Activated T-helper 1 cell treated with anti-CD3 and anti-CD28 coated beads, Interleukin-2, amount 50 U/mL, for 16 hours (primary cell): ENCODE results near the gene LMBR1.
"Not testable (repeated sequence)": the region's sequence is repeated elsewhere in the genome, so short reads cannot be mapped to it uniquely, and the experiment has no call there.

Experiments
- DNase-seq, 2 donors: peaks; one replicate each; pipeline ENCODE4 v3.0.0-alpha.2; 2020; ENCODE audit warnings: low read depth in 1 of 2, low spot score in 1 of 2

Gene LMBR1

DNA sequence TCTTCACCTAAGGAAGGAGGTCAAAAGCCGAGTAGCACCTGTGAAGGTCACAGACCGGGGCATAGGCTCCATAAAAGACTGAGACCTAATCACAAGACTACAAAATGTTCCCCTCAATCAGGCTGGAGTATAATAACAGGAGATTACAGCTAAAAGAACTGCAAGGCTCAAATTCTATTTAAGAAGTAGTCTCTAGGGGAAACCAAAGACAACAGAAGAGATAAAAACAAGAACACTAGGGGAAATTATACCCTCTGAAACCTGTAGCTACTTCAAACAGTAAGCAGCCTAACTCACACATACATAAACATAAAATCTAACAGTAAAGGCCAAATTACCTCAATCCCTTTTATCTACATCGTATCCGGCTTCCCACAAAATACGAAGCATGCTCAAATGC is 38.3 kb downstream of the LMBR1 start:
- DNase-seq, result no peak

DNA sequence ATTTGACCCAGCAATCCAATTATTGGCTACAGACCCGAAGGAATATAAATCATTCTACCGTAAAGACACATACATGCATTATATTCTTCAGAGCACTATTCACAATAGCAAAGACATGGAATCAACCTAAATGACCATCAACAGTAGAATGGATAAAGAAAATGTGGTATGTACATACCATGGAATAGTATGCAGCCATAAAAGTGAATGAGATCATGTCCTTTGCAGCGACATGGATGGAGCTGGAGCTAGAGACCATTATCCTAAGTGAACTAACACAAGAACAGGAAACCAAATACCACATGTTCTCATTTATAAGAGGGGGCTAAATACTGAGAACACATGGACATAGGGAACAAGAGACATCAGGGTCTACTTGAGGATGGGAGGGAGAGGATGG is 44.0 kb downstream of the LMBR1 start:
- no peak for DNase-seq

DNA sequence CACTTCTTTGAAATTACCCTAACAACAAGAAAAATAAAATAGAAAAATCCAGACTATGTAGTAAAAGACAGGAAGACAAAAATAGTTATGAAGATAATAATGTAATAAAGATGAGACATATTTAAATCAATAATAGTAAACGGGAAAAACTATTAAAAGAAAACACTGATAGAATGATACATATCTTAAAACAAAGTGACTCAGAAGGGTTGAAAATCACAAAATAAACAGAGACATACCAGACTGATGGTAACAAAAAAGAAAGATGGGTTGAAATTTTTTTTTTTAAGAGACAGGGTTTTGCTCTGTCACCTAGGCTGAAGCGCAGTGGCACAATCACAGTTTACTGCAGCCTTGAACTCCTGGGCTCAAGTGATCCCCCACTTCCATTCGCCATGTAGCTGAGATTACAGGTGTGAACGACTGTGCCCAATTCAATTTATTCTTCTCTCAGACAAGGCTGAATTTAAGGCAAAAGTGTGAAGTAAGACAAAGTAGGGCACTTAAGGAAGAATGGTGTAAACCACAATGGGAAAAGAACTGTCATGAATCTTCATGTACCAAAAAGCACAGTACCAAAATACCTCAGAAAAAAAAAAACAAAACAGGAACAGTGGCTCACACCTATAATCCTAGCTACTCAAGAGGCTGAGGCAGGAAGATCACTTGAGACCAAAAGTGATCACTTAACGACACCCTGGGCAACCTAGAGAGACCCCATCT is 47.4 kb downstream of the LMBR1 start:
- DNase-seq, result no peak

DNA sequence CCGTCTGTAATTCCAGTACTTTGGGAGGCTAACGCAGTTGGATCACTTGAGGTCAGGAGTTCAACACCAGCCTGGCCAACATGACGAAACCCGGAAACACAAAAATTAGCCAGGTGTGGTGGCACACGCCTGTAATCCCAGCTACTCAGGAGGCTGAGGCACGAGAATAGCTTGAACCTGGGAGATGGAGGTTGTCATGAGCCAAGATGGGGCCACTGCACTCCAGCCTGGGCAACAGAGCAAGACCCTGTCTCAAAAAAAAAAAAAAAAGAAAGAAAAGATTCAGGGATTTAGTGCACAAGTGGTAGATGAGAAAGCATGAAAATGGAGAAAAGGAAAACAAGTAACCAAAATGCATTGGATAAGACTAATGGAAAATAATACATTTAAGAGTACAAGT is 49.4 kb downstream of the LMBR1 start:
- not testable (repeated sequence) for DNase-seq

DNA sequence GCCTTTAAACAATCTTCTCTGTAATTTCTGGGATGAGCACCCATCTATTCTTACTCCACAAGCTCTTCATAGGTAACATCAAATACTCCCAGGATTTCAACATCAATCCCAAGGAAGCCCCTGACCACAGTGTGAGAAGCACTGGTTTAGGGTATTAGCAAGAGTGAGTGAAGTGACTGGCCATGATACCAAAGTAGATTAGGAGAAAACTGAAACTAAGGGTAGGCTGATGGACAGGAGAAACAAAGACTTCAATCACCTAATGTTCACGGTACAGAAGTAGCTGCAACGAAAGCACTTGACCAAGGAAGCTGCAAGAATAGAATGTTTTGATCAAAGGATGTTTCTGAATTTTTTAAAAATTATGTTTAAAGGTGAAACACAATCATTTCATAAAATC is 49.8 kb downstream of the LMBR1 start:
- DNase-seq, result no peak

DNA sequence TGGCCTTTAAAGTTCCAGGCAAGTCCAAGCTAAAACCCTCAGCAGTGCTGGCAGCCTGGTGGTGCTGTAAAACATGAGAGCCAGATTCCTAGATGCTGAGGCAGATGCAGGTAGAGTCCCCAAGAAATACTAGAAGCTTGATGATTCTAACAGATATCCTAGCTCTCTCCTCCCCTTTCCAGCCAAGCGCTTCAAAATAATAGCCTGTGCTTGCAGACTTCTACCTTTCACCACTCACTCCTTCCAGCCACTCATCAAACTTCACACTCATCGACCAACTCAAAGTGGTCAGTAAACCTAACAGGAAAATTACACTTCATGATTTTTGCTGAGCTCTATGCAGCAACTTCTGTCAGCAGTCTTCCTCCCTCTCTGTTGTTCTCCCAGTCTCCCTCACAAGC is 50.2 kb downstream of the LMBR1 start:
- DNase-seq, result no peak

DNA sequence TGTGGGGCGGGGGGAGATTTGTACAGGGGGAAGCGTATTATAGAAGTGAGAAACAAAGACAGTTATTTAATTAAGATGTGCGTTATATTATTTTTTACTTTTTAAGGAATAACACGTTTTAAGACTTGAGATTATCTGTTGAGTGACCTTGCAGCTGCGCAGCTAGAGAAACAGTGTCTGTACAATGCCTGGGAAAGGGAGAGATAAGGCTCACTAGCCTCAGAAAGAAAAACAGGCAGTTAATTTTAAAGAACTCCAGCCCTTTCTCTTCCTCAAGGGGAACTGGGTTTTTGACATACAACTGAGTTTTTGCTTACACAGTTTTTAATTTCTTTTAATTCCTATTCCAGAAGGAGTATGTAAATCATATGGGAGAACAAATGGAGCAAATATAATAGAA is 50.7 kb downstream of the LMBR1 start:
- no peak for DNase-seq

DNA sequence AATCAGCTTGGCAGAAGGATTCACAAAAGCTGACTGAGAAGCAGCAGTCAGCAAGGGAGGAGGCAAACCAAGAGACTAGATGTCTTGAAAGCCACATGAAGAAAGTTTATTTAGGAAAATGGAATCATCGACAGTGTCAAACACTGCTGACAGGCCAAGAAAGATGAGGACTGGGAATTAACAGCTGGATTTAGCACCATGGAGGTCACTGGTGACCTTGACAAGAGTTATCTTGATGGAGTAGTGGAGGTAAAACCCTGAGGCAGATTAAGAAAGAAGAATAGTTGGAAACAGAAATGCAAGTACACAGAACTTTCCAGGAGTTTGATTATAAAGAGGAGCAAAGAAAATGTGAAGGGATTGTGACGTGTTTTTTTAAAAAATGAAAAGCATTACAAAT is 51.5 kb downstream of the LMBR1 start:
- DNase-seq, result no peak

DNA sequence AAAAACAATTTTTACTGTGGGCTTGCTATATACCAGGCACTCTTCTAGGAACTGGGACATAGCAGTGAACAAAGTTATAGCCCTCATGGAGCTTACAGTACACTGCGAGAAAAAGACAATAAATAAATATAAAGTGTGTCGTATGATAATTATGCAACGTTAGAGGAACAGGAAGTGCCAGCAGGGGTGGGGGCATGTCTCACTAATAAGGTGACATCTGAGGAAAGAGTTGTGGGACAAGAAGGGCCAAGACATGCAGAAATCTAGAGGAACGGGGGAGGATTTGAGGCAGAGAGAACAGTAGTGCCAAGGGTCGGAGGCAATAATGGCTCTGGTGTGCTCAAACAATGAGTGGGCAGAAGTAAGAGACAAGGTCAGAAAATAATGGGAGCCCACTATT is 52.8 kb downstream of the LMBR1 start:
- DNase-seq, result no peak

DNA sequence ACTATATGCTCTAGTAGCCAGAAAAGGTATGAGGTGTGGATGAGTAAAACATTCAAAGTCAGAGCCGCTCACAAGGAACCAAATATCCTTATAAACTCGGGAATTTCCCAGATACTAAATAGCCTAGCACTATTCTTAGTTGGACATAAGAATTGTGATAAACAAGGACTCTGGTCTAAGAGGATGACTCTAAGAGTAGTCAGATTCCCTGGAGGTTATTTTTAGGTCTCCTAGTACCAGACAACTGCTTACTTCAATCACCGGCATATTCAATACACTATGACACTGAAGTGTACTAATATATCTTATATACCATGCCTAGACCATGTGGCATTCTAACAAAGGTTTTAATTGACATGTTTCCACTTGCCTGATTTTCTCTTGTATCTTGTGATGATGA is 56.5 kb downstream of the LMBR1 start:
- DNase-seq, result no peak

DNA sequence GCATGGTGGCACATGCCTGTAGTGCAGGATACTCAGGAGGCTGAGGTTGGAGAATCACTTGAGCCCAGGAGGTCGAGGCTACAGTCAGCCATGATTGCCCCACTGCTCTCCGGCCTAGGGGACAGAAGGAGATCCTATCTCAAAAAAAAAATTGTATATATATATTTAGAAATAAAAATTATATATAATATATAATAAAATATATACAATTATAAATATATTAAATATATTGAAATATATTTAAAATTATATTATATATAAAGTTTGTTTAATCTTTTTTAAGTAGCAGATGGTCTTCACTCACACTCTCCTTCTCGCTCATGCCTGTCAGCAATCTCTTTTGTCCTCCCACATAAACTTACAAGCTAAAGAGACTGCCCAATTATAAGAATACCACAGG is 58.5 kb downstream of the LMBR1 start:
- DNase-seq, result no peak

DNA sequence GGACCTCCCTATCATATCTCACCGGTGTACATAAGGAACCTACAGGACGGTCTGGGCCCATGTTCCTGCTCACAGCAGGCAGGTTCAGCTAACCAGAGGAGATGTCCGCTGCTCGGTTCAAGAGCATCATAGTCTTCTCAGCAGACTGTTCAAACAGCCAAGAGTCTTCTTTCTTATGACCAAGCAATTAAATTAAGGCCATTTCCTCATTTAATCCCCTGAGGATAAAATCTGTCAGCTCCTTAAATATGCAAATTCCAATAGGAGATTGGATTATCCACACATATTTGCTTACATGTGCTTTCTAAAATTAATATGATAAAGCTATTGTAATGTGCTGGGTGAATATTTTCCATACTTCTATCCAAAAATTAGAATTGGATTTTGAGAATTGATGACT is 59.7 kb downstream of the LMBR1 start:
- no peak for DNase-seq

DNA sequence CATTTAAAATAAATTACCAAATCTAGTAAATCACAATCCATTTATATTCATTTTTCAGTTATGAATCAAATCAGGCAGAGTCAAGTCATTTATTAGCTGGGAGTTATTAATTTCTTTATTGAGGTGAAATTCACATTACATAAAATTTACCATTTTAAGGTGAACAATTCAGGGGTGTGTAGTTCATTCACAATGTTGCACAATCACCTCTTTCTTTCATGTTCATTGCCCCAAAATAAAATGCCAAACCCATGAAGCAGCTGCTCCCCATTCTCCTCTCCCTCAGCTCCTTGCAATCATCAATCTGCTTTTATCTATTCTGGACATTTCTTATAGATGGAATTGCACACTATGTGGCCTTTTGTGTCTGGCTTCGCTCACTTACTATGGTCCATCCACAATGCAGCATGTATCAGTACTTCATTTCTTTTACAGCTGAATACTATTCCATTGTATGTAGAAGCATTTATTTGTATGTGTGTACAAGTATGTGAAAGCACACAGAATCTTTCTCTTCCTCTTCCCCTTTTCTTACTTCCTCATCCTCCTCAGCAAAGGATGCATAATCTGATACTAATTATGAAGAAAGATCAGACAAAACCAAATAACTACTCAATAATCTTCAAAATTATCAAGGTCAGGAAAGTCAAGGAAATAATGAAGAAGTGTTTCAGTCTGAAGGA is 60.6 kb downstream of the LMBR1 start:
- no peak for DNase-seq

DNA sequence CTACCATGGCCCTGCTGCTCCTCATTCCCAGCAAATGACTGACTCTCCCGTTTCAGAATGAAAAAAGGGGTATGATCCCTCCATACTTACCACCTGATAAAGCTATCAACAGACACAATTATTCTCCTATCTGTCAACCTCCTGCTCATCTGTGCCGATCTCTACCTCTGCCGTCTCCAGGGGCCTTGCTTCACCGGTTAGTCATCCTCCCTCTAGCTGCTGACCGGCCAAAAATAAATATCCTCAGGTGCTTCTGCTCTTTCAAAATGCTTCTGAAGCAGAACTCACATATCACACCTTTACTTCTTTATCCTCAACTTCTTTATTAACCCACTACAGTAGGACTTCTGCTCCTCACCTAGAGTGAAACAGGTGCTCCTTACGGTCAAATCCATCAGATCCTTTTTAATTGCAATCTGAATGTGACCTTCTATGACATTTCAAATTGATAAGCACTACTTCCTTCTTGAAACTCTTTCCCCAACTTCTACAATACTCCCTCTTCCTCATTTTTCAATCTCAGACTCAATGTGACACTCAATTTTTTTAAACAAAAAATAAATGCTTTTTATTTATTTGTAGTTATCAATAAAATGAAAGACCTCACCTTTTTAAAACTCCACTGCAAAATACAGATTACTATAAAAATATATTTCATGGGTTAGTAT is 63.2 kb downstream of the LMBR1 start:
- no peak for DNase-seq

DNA sequence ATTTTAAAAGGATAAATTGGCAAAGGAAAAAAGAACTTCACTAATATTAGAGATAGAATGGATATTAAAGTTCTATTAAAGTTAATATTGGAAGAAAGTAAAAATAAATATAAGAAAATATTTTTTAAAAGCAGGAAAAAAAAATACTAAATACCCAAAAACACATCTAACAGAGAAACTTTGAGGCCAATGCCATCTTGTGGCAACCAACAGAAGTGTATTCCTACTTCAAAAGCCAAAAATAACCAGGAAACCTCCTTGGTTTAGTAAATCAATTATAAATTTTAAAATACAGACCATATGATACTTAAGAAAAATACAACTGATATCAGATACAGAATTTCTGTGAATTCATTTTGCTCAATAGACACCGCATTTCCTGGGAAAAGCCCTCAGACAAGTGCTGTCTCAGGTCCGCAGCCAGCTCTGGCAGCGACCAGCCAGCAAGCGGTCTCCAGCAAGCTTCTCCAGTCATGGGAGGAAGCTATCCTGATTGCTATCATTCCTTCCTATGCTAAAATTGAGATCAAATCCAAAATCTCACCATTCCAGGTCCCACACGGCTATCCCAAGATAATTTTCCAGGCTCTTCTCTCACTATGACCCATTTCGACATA is 65.3 kb downstream of the LMBR1 start:
- DNase-seq, result no peak

DNA sequence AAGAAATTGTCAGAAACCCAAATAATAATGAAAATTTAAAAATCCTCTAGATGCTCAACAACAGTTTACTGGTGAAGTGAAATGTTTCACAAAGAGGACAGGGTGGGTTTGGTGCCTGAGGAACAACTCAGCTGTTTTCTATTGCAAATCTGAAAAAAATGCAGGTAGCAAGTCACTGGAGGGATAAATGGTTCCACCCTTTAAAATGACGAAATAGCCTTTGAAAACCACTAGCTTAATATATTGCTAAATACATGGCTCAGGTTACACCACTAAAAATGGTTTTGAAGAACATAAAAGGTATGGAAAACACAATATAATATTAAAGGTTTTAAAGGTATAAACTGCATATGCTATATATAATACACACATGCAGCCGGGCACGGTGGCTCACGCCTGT is 69.5 kb downstream of the LMBR1 start:
- no peak for DNase-seq

DNA sequence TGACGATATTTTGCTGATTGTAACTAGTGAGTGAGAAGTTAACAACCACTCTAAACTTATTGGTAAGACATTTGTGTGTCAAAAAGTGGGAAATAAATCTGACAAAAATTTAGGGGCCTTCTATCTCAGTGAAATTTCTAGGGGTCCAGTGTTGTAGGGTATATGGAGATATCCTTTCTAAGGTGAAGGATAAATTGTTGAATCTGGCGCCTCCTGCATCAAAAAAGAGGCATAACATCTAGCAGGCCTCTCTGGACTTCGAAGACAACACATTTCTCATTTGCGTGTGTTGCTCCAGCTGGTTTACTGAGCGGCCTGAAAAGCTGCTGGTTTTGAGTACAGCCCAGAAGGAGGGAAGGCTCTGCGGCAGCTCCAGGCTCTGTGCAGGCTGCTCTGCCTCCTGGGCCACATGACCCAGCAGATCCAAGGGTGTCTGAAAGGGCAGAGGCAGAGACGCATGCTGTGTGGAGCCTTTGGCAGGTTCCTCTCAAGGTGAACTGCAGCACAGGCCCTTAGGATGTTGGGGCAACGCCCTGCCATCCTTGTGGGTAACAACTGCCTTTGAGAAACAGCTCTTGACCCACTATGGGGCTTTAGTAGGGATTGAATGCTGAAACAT is 72.4 kb downstream of the LMBR1 start:
- no peak for DNase-seq

DNA sequence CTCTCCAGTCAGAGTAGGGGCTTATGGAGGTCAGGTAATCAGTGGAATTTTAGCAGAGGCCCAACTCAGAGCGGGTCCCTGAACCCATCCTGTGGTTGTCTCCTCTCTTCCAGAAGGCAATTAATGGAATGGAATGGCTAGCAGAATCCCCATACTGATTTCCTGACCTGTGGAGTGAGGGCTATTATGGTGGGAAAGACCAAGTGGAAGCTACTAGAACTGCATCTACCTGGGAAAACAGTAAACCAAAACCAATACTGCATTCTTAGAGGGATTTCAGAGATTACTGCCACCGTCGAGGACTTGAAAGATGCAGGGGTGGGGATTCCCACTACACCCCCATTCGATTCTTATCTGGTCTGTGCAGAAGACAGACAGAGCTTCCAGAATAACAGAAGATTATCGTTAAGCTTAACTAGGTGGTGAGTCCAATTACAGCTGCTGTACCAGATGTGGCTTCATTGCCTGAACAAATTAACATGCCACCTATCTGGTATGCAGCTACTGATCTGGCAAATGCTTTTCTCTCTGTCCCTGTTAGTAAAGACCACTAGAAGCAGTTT is 73.2 kb downstream of the LMBR1 start:
- DNase-seq, result no peak

DNA sequence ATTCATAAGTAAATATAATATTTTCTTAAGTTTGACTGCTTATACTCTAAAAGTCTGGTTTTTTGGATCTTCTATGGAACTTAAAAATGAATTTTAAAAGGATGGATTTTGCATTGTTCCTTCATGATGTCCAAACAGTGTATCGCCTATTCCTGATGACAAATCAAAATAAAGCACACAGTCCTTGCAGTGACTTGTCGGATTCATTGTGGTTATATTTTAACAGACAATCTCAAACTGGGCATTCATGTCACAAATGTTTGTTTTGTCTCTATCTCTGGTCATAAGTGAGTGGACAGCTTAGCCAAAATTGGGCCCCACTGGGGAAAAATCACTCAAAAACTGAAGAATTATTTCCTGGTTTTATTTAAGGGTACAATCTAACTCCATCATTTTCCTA is 74.8 kb downstream of the LMBR1 start:
- DNase-seq, result no peak

DNA sequence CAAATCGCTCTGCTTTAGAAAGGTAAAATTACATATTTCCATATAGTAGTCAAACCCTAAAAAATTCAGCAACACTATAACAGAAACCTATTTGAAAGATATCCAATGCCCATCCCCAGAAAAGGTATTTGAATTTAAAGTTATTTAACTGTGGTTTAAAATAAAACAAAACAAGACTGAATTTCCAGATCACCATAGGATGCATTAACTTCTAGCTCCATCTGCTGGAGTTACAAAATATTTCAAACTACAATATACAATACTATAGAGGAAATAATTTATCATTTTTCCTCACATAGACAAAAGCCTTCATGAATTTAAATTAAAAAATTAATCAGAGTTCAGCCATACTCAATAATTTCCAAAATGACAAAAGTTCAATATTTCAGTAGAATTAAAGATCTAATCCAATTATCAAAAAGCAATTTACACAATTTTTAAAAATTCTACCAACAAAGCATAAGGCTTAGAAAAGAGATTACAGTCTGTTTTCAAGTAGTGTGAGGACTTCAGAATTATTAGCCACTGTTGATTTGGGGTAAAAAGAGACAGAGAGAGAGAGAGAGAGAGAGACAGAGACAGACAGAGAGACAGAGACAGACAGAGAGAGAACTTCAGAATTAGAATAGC is 75.9 kb downstream of the LMBR1 start:
- no peak for DNase-seq

DNA sequence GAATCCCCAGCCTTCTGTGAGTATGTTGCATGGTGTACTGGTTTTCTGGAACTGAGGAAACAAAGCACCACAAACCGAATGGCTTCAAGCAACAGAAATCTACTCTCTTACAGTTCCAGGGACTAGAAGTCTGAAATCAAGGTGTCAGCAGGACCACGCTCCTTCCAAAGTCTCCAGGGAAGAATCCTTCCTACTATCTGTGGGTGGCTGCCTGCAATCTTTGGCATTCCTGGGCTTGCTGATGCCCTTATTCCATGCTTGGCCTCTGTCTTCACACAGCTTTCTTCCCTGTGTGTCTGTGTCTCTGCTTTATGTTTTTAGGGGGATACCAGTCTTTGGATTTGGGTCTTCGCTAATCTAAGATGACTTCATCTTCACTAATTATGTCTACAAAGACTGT is 81.3 kb downstream of the LMBR1 start:
- DNase-seq, result no peak
